ENCODE data around the gene AKNA.

DNA sequence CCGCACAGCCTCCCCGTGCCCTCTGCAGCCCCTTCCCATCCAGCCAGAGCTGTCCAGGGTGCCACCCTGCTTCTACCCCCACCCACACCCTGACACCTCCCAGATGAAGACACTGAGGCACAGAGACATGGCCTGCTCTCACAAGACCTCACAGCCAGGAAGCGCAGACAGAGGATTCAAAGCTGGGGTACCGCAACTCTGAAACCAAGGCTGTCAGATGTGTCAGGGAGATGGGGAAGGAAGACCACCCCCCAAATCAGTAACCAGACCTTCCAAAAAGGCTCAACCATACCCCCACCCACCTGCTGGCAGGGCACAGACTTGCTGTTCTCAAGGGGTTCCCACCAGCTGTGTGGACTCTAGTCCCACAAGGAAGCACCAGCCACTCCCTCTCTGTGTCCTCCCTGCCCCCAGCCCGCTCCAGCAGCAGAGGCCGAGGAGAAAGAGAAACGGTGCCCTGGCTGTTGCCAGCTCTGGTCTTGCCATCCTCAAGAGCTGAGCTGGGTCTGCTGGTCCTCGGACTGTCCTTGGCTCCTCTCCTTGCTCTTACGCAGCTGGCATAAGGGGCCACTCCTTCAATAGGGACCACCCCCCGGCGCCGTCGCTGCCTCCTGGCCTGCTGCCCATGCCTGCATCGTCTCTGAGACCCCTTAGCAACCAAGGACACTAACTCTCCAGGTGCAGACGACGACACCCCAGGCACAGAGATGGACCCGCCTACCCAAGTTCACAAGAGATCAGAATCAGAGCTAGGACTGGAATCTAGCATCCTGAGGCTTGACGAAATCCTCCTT is 699 bp downstream of the AKNA start:
- TF ChIP-seq CTCF (IDR thresholded peaks at IDR 0.05): no peak
- TF ChIP-seq POLR2A (IDR thresholded peaks at IDR 0.05): no peak
- TF ChIP-seq EP300 (IDR thresholded peaks at IDR 0.05): no peak
- TF ChIP-seq POLR2AphosphoS5 (IDR thresholded peaks at IDR 0.05): no peak
